HK-2 (cell line): ENCODE measurements around the gene FAM32A.

Source experiments
- DNase-seq: peaks from one replicate; pipeline ENCODE4 v3.0.0-alpha.2; 2018; ENCODE audit not compliant: unreplicated experiment

FAM32A gene

GRCh38 chr19:16202320-16203255 lies 17.4 kb downstream of the FAM32A start:
- no peak for DNase-seq

GRCh38 chr19:16203256-16204004 lies 18.2 kb downstream of the FAM32A start:
- no peak for DNase-seq

DNA sequence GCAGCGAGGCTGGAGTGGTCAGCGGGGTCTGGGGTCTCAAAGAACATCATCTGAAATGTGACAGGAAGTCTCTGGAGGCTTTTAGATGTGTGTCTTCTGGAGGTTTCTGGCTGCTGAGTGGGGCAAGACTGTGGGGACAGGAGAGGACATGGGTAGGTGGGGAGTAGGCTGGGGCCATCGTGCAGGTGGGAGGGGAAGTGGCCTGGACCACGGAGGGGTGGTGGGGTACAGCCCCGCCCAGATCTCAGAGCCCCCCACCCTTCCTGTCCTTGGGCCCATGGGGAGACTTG lies 18.7 kb downstream of the FAM32A start:
- no peak for DNase-seq

DNA sequence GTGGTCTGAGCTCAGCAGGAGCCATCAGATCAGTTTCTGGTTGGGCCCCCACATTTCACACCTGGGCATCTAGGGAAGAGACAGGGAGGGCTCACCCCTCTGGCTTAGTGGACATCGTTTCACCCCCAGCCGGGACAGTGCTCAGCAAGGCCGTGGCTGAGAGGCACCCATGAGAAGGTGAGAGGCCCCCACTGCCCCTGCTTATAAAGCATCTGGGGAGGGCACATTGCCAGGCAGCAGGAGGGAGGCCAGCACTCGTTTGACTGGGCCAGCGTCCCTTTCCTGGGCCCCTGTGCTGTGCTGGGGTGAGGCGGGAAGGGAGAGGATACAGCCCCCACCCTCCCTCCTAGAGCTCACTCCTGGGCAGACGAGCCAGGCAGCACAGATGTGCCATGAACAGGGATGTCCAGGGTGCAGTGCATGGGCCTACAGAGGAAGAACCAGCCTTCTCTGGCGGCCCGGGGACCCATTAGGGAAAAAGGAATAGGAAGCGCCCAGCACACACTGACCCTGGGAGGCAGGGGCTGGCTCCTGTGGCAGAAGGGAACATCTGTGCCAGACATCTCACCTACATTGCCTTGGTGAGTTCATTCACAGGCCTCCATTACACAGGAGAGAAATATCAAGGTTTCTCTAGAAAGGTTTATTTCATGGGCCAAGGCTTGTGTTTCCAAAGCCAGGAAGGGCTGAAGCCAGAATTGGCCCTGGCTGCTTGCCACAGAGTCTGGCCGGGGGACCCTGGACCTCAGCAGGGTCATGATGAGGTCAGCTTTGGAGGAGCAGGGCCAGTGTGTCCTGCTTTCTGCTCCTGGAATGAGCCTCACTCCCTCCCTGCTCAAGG lies 20.2 kb downstream of the FAM32A start:
- no peak for DNase-seq

- no peak for DNase-seq
Observed at GRCh38 chr19:16206046-16206605, 20.9 kb downstream of the FAM32A start.

DNA sequence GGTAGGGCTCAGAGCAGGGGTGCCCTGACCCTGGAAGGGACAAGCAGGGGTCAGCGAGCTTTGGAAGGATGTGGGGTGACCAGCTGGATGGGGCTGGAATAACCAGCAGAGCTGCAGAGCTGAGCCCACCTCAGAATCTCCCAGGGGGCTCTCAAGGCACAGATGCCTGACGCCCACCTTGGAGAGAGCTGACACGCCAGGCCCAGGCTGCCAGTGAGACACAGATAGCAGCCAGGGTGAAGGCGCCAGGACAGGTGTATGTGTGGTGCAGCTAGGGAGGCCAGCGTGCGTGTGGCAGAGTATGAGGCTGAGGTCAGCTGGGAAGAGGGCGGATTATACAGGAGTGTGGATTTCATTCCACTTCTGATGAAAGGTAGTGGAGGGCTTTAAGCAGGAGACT lies 21.4 kb downstream of the FAM32A start:
- DNase-seq = no peak

- DNase-seq = no peak
Observed at GRCh38 chr19:16207063-16207462, 21.9 kb downstream of the FAM32A start.

DNA sequence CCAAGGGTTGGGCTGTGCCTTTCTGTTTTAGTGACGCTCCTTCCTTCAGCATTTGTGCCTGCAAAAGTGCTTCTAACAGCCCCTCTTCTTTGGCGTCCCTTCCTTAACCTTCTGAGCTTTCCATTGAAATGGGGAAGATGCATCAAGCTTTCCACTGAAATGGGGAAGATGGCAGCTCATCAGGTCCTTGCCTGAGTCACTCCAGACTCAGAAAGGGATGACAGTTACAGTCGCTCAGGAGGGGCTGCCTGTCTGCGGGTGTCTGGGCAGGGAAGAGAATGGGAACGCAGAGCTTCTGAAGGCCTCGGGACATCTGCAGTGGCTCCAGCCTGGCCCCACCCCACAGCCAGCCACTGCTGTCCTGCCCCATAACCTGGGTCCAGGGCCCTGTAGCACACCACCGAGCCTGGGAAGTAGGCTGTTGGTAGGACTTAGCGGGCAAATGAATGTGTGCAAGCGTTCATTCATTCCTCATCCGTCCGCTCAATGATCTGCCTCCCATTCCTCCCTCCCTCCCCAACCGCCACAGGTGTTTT lies 22.3 kb downstream of the FAM32A start:
- DNase-seq = no peak

DNA sequence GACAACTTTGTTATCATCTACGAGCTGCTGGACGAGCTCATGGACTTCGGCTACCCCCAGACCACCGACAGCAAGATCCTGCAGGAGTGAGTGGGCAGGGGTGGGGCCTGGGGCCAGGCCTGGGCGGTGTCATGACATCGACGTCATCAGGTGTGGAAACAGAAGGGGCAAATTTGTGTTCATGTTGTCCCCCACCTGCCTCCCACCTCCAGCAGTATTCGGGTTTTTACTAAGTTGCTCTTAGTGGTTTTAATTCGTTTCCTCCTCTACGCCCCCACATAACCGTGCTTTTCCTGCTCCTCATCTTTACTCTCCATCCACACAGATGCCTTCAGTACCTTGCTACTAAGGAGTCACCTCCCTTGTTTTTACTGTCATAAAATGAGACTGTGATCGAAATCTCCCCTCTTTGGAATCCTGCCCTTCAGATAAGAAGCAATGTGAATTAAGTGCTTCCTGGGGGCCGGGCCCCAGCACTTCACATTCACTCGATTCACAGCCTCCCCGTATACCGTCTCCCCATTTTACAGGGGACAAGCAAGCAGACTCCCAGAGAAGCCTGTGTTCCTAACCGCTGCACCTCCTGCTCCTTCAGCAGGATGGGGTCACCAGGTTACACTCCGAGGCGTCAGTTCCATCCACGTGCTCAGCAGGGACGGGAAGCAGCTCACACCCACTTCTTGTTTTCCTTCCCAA lies 23.0 kb downstream of the FAM32A start:
- no peak for DNase-seq

DNA sequence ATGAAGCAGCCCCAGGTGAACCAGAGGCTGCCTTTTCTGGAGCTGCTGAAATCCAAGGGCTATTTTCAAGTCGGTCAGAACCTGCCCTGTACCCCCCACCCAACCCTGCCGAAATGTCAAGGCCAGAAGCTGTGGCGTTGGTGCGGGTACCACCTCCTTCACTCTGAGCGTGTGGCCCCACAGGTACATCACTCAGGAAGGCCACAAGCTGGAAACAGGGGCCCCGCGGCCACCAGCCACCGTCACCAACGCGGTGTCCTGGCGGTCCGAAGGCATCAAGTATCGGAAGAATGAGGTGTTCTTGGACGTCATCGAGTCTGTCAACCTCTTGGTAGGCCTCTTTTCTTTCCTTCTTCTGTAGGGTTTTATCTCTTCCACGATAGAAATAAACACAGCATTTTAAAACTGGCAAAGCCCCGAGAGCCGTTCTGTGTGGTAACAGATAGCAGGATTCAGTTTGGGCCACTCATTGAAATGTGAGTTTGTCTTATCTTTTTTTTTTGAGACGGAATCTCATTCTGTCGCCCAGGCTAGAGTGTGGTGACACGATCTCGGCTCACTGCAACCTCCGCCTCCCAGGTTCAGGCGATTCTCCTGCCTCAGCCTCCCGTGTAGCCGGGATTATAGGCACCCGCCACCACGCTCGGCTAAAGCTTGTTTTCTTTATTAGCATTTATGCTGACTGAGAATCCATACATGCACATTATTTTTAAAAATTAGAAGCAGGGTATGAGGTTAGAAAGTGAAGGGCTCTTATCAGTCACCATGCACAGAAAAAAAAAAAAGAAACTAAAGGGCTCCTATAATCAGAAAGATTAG lies 23.8 kb downstream of the FAM32A start:
- DNase-seq = no peak

- DNase-seq = no peak
Observed at GRCh38 chr19:16210168-16210567, 25.0 kb downstream of the FAM32A start.

- no peak for DNase-seq
Observed at GRCh38 chr19:16213076-16213475, 27.9 kb downstream of the FAM32A start.

GRCh38 chr19:16216744-16217670 lies 31.8 kb downstream of the FAM32A start:
- DNase-seq = no peak

- DNase-seq = no peak
Observed at GRCh38 chr19:16217716-16218451, 32.7 kb downstream of the FAM32A start.

GRCh38 chr19:16218851-16219250 lies 33.6 kb downstream of the FAM32A start:
- no peak for DNase-seq

- DNase-seq = no peak
Observed at GRCh38 chr19:16222806-16223205, 37.6 kb downstream of the FAM32A start.

GRCh38 chr19:16223746-16224145 lies 38.5 kb downstream of the FAM32A start:
- no peak for DNase-seq

DNA sequence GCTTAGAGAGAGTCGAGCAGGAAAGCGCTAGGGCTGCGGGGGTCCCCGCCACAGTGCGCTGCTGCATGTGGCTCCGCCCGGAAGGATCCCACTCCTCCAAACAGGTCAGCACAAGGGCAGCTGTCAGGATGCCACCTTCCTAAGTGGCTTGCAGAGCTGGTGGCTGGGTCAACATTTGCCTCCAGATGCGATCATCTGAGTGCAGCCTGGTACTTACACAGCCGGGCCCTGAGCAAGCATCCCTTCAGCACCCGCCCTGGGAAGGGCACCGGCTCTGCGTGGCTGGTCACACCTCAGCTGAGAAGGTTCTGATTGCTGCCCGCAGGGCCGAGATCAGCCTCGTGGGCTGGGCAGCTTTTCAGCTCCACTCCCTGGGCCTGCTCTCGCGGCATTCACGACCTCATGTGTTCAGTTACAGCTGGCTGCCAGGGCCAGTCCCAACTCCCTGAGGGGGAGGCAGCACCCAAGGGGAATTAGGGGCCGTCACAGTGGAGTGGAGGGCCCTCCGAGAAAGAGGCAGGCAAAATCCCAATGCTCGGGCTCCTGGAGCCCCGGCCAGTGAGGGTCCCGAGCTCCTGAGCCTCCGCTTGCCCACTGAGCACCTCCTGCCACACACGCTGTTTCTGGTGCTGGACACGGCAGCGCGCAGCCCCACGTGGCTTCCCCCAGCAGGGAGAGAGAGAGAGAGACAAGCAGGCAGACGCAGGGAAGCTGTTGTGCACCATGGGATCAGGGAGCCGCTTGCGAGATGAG lies 39.3 kb downstream of the FAM32A start:
- DNase-seq = no peak
